Measurements from ENCODE around the gene CCDC158.

CCDC158 gene

DNA sequence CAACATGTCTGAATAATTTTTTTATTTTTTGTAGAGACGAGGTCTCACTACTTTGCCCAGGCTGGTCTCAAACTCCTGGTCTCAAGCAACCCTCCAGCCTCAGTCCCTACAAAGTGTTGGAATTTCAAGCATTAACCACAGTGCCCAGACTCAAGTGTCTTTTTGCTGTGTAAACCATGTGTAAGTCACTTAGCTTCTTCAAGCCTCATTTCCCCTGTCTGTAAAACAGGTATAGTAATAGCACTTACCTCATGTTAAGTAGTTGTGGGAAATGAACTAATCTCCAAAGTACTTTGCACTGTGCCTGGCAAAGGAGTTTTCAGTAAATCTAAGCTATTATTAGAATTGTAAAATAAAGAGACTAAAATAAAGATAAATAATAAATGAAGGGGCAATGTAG lies 78.8 kb downstream of the CCDC158 start:
- TF ChIP-seq YY1 (IDR thresholded peaks at IDR 0.05; ENCODE audit: low read depth) (no peak), ZBTB7A (IDR thresholded peaks at IDR 0.05; ENCODE audit: low read depth) (no peak), TAF1 (IDR thresholded peaks at IDR 0.05; ENCODE audit: low read depth) (no peak), EGR1 (IDR thresholded peaks at IDR 0.05) (no peak), TCF12 (IDR thresholded peaks at IDR 0.05; ENCODE audit: low read depth) (no peak), NFIC (IDR thresholded peaks at IDR 0.05) (no peak), CREB1 (IDR thresholded peaks at IDR 0.05; ENCODE audit: low read depth) (no peak)
- TF ChIP-seq, protein P1, sequence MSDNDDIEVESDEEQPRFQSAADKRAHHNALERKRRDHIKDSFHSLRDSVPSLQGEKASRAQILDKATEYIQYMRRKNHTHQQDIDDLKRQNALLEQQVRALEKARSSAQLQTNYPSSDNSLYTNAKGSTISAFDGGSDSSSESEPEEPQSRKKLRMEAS (IDR thresholded peaks at IDR 0.05): no peak

DNA sequence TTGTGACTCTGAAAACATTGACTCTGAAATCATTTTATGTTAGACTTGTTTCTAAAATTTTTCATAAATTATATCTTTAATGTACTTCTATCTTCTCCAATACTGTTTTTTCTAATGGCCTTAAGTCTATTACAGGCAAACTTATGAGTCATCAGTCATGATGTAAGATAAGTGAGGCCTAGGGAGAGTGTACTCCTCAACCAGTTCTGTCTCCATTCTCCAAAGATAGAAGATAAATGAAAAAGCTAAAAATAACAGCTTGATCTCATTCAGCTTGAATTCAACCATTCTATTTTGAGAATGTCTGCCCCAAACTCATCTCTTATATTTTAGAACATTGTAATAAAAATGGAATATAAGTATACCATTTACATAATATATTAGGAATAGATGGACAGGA lies 79.9 kb downstream of the CCDC158 start:
- no peak for TF ChIP-seq NFIC (IDR thresholded peaks at IDR 0.05)

DNA sequence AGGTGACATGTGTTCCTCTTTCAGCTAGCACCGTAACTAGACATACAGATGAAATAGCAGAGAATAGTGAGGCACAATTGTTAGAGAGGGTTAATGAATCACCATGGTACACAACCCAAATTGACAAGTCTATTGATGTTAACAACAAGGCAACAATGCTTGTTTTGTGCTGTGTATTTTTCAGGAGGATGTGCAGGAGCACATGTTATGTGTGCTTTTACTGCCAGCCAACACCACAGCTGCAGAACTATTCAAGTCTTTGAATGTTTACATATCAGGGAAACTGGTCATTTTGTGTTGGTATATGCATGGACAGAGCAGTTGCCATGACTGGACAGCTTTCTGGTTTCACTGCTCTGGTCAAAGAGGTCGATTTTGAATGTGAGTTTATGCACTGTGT lies 81.6 kb downstream of the CCDC158 start:
- TF ChIP-seq YY1 (IDR thresholded peaks at IDR 0.05; ENCODE audit: low read depth): no peak

DNA sequence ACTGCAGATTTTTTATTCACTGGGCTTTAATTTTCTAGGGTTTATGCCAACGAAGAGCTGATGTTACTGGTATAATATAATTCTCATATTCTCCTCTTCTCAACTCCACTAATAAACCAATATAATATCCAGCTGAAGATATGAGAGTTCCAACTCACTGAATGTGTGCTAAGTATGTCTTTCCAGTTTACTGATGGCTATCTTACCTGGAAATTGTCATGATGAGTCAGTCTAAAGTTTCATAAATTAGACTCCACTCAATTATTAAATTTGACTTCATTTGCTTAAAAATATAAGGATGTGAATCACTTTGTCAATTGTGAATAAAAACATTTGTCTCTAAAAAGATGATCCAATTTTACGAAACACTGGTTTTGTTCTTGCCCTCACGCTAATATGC lies 86.1 kb downstream of the CCDC158 start:
- TF ChIP-seq EGR1 (IDR thresholded peaks at IDR 0.05): no peak
- TF ChIP-seq, protein P2, sequence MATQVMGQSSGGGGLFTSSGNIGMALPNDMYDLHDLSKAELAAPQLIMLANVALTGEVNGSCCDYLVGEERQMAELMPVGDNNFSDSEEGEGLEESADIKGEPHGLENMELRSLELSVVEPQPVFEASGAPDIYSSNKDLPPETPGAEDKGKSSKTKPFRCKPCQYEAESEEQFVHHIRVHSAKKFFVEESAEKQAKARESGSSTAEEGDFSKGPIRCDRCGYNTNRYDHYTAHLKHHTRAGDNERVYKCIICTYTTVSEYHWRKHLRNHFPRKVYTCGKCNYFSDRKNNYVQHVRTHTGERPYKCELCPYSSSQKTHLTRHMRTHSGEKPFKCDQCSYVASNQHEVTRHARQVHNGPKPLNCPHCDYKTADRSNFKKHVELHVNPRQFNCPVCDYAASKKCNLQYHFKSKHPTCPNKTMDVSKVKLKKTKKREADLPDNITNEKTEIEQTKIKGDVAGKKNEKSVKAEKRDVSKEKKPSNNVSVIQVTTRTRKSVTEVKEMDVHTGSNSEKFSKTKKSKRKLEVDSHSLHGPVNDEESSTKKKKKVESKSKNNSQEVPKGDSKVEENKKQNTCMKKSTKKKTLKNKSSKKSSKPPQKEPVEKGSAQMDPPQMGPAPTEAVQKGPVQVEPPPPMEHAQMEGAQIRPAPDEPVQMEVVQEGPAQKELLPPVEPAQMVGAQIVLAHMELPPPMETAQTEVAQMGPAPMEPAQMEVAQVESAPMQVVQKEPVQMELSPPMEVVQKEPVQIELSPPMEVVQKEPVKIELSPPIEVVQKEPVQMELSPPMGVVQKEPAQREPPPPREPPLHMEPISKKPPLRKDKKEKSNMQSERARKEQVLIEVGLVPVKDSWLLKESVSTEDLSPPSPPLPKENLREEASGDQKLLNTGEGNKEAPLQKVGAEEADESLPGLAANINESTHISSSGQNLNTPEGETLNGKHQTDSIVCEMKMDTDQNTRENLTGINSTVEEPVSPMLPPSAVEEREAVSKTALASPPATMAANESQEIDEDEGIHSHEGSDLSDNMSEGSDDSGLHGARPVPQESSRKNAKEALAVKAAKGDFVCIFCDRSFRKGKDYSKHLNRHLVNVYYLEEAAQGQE (IDR thresholded peaks at IDR 0.05; ENCODE audit: low read depth): no peak
- TF ChIP-seq NFIC (IDR thresholded peaks at IDR 0.05): no peak
- TF ChIP-seq EP300 (IDR thresholded peaks at IDR 0.05; ENCODE audit: borderline replicate concordance): no peak
- TF ChIP-seq ZBTB7A (IDR thresholded peaks at IDR 0.05; ENCODE audit: low read depth): no peak
- TF ChIP-seq RAD21 (IDR thresholded peaks at IDR 0.05; ENCODE audit: low read depth): no peak
- no peak for TF ChIP-seq YY1 (IDR thresholded peaks at IDR 0.05; ENCODE audit: low read depth)
- TF ChIP-seq TEAD4 (IDR thresholded peaks at IDR 0.05): no peak
- no peak for TF ChIP-seq FOXM1 (IDR thresholded peaks at IDR 0.05; ENCODE audit: borderline replicate concordance, low read depth)
- TF ChIP-seq, protein P3, sequence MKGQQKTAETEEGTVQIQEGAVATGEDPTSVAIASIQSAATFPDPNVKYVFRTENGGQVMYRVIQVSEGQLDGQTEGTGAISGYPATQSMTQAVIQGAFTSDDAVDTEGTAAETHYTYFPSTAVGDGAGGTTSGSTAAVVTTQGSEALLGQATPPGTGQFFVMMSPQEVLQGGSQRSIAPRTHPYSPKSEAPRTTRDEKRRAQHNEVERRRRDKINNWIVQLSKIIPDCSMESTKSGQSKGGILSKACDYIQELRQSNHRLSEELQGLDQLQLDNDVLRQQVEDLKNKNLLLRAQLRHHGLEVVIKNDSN (IDR thresholded peaks at IDR 0.05): no peak
- no peak for TF ChIP-seq CEBPB (IDR thresholded peaks at IDR 0.05)
- no peak for TF ChIP-seq CREB1 (IDR thresholded peaks at IDR 0.05; ENCODE audit: low read depth)

DNA sequence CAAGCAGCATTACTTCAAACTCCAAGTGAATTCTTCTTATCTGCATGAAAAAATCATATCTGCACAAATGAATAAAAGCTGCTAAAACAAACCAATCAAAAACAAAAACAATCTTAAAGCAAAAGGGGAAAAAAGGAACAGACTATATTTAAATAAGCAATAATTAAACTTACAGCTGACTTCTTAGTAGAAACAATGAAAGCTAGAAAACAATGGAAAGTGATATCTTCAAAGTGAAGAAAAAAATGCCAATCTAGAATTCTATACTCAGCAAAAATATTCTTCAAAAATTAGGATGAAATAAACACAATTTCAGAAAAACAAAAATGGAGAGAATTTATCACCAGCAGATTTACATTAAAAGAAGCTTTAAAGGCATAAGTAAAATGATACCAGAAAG lies 94.4 kb downstream of the CCDC158 start:
- TF ChIP-seq, protein P3 (IDR thresholded peaks at IDR 0.05): no peak
- TF ChIP-seq EP300 (IDR thresholded peaks at IDR 0.05; ENCODE audit: borderline replicate concordance): no peak
- TF ChIP-seq CREB1 (IDR thresholded peaks at IDR 0.05; ENCODE audit: low read depth): no peak
- no peak for TF ChIP-seq TEAD4 (IDR thresholded peaks at IDR 0.05)
- no peak for TF ChIP-seq YY1 (IDR thresholded peaks at IDR 0.05; ENCODE audit: low read depth)
- no peak for TF ChIP-seq ZBTB7A (IDR thresholded peaks at IDR 0.05; ENCODE audit: low read depth)

DNA sequence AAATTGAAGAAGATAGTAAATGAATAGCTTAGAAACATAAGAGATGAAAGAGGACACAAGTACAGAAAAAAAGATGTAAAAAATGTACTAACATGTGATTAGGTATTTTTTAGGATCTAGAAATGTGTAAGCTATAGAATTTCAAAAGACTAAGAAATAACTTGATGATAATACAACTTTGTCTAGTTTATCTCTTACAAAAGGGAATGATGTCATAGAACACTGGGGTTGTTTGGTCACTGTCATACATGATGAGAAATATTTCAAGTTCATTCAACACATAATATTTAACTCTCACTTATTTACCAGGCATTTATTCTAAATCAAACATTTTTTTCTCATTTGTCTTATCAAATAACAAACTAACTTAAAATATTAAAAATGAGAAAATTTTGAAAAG lies 95.9 kb downstream of the CCDC158 start:
- TF ChIP-seq, protein P3 (IDR thresholded peaks at IDR 0.05): no peak
- no peak for TF ChIP-seq TCF12 (IDR thresholded peaks at IDR 0.05; ENCODE audit: low read depth)
- TF ChIP-seq EP300 (IDR thresholded peaks at IDR 0.05; ENCODE audit: borderline replicate concordance): no peak
- no peak for TF ChIP-seq EGR1 (IDR thresholded peaks at IDR 0.05)
- TF ChIP-seq YY1 (IDR thresholded peaks at IDR 0.05; ENCODE audit: low read depth): no peak
- no peak for TF ChIP-seq TEAD4 (IDR thresholded peaks at IDR 0.05)
- TF ChIP-seq RAD21 (IDR thresholded peaks at IDR 0.05; ENCODE audit: low read depth): no peak

DNA sequence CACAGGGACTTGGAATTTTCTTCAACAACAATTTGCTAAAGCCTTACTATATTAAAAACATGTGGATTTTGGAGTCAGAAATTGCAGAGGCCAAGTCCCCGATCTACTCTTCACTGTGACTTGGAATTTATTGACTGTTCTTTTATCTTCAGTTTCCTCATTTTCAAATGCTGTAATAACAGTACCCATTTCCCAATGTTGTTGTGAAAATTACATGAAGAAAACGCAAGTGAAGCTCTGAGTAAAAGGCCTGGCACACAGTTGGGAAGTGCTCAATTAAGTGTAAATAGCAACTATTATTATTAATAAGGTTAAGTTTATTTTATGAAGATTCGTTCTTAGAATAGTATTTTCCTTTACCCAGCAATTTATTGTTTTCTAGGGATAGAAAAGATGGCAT lies 98.7 kb downstream of the CCDC158 start:
- no peak for TF ChIP-seq FOXM1 (IDR thresholded peaks at IDR 0.05; ENCODE audit: borderline replicate concordance, low read depth)
- no peak for TF ChIP-seq YY1 (IDR thresholded peaks at IDR 0.05; ENCODE audit: low read depth)
- no peak for TF ChIP-seq ZBTB7A (IDR thresholded peaks at IDR 0.05; ENCODE audit: low read depth)
- TF ChIP-seq, protein P2 (IDR thresholded peaks at IDR 0.05; ENCODE audit: low read depth): no peak
- TF ChIP-seq TAF1 (IDR thresholded peaks at IDR 0.05; ENCODE audit: low read depth): no peak
- no peak for TF ChIP-seq EP300 (IDR thresholded peaks at IDR 0.05; ENCODE audit: borderline replicate concordance)
- TF ChIP-seq CREB1 (IDR thresholded peaks at IDR 0.05; ENCODE audit: low read depth): no peak
- TF ChIP-seq TEAD4 (IDR thresholded peaks at IDR 0.05): no peak
- TF ChIP-seq NFIC (IDR thresholded peaks at IDR 0.05): no peak
- TF ChIP-seq, protein P3 (IDR thresholded peaks at IDR 0.05): no peak
